Activated naive CD4-positive, alpha-beta T cell treated with anti-CD3 and anti-CD28 coated beads, Interleukin-2, amount 50 U/mL, for 72 hours (primary cell): Measurements from ENCODE around the gene NRXN3. TPM values are rescaled to one million over a fixed set of nuclear protein-coding genes. Genes with fewer than 3 reads are reported as not detected.

Experiments used
- ATAC-seq, 2 donors: fragments of 150-1000 bp; cut with Tn5 transposase; 2 replicates each; pipeline ENCODE4 v1.10.0; 2021; ENCODE audit warnings: mild to moderate bottlenecking in 2 of 2, moderate library complexity in 2 of 2
- DNase-seq, 2 donors: peaks; one replicate each; pipeline ENCODE4 v3.0.0; 2021 to 2022; ENCODE audit warnings: low spot score in 2 of 2
- H3K27ac Mint-ChIP-seq, 2 donors: one replicate each; pipeline ENCODE4 v1.8.0; 2022; ENCODE audit warnings: mild to moderate bottlenecking in 2 of 2, mixed read lengths in 2 of 2
- H3K36me3 Mint-ChIP-seq, 2 donors: one replicate each; pipeline ENCODE4 v1.8.0; 2022; ENCODE audit warnings: mixed read lengths in 2 of 2
- H3K9me3 Mint-ChIP-seq, 2 donors: one replicate each; pipeline ENCODE4 v1.8.0; 2022; ENCODE audit warnings: mixed read lengths in 2 of 2
- total RNA-seq, 2 donors: library from RNA; stranded (reverse); gene quantifications; one replicate each; pipeline ENCODE4 v1.2.3, GENCODE V29; 2022

Gene NRXN3
- total RNA-seq, 2 donors from 2014 or later = not detected

DNA sequence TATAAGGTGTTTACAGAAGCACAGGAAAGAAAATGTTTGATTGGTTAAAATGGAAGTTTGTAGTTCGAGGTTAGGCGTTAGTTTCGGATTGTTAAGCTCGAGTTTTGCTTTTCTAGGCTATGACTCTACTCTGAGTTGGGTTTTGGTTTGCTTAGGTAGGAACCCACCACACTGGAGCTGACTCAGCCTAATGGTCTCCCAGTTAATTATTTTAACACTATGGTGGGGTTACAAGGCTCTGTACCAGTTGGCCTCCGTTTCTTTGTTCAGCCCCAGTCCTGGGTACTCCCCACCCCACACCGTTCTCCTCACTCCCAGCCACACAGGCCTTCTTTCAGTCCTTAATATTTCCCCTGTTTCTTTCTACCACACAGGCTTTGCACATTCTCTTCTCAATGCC, 583.9 kb downstream of the NRXN3 start:
- ATAC-seq (no peak), DNase-seq (no peak)
- Mint-ChIP-seq H3K9me3 (peaks cover 4 to 10% of the 10 kb centered on the region in 2 donors), H3K27ac (no peak overlapping the region), H3K36me3 (no peaks in the 10 kb centered on the region)

DNA sequence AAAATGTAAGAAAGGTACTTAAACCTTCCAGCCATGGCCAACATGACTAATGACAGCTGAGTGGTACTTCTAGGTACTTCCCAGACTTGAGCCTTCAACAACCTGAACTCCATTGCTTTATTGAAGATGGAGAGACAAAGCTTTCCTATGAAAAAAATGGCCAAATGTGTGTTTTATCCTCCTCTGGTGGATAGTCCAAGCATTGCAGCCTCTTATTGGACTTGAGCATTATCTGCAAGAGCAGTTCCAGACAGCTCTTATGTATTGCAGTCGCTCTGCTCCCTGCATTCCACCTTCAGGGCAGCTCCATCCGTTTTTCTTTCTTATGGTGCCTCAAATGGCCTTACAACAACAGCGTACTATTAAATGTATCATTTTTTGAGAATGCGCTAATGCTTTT, 588.2 kb downstream of the NRXN3 start:
- DNase-seq (no peak), ATAC-seq (no peak)
- H3K9me3 Mint-ChIP-seq = peaks cover 6 to 7% of the 10 kb centered on the region in 2 donors
- no peaks in the 10 kb centered on the region for H3K36me3 Mint-ChIP-seq
- no peak overlapping the region for H3K27ac Mint-ChIP-seq

DNA sequence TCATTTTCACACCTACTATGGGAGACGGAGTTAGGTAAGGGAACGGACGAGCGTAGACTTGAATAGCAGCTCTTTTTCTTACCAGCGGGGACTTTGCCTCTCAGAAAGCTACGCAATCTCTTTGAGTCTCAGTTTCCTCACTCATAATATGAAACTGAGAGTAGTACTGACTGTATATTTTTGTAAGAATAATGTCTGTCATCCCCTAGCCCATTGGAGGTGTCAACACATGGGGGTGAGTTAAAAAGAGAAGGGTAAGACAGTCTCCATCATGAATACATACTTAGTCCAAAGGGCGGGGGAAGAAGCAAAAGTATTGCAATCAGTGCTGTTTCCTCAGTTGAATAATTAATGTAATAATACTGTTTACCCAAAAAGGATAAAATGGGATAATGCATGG, 592.2 kb downstream of the NRXN3 start:
- Mint-ChIP-seq H3K36me3 (no peaks in the 10 kb centered on the region), H3K27ac (no peak overlapping the region), H3K9me3 (peaks cover 4 to 6% of the 10 kb centered on the region in 2 donors)
- DNase-seq (no peak), ATAC-seq (no peak)

DNA sequence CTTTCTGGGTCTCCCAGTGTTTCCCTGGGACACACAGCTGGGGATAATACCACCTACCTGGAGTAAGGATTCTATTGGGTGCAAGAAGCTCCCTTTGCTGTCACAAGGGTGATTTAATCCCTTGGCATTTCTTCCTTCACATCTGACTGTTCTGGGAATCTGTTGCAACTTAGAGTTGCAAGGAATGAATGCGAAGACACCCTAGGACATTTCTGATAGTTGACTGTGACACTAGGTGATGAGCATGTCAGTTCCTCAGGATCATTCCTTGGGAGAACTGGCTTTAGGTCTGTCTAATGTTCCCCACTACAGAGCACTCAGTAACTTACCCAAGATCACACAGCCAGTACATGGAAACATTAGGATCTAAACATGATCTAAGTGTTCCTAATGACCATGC, 593.6 kb downstream of the NRXN3 start:
- Mint-ChIP-seq H3K9me3 (peaks cover 4 to 6% of the 10 kb centered on the region in 2 donors), H3K27ac (no peak overlapping the region), H3K36me3 (no peaks in the 10 kb centered on the region)
- no peak for ATAC-seq
- DNase-seq = no peak

DNA sequence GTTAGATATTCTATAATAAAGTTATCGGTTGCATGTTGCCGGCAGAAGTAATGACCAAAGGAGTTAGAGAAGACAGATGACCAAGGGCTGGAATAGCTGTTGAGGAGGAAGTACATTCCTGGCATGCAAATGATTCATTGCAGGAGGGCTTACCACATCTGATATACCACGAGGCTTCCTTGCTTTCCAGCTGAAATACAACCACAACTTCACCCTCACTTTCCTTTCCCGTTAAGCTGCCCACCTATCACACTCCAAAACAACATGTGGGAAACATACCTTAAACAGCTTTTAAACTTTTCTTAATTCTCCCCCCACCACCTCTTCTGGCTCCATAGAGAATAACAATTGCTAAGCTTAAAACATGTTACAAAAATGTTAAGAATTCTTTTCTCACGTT, 594.1 kb downstream of the NRXN3 start:
- H3K36me3 Mint-ChIP-seq = no peaks in the 10 kb centered on the region
- peaks cover 4 to 6% of the 10 kb centered on the region in 2 donors for H3K9me3 Mint-ChIP-seq
- no peak for ATAC-seq

DNA sequence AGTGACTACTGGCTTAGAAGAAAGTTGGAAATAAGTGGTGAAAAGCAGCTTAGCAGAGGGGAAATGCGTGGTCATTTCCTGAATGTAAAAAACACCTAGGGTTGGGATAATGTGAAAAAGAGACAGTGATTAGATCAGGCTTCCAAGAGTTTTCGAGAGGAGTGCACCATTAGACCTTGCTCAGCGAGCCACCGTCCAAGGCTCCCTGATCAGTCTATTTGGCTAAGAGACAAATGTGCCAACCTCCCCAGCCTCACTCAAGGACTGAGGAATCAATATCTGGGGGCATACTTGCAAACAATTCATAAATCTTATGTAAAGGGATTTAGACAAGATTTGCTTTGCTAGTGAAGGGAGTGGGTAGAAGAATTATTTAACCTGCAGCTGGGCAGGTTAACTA, 594.5 kb downstream of the NRXN3 start:
- Mint-ChIP-seq H3K27ac (no peak overlapping the region), H3K9me3 (peaks cover 4 to 9% of the 10 kb centered on the region in 2 donors), H3K36me3 (no peaks in the 10 kb centered on the region)
- no peak for ATAC-seq
- DNase-seq = no peak

More for the DNA sequence above, 594.1 kb downstream of the NRXN3 start:
- H3K27ac Mint-ChIP-seq = no peak overlapping the region
- no peak for DNase-seq

DNA sequence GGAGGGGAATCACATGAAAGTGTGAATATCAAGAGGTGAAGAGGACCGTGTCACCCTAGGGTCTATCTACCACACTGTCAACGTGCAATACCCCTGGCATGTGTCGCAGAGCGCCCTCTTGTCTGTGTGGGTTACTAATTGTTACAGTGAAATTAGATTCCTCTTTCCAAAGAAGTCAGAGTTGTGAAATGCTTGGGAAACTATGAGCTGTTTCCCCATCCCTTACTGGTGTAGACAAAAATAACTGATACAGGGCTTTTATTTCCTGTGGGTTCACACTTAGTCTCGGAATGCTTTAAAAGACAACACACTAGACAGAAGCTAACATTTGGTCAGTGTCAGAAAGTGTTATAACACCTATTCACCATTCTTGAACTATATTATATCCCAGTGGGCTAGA, 597.3 kb downstream of the NRXN3 start:
- ATAC-seq (no peak), DNase-seq (no peak)
- Mint-ChIP-seq H3K27ac (no peak overlapping the region), H3K36me3 (no peaks in the 10 kb centered on the region), H3K9me3 (peaks cover 4 to 6% of the 10 kb centered on the region in 2 donors)

DNA sequence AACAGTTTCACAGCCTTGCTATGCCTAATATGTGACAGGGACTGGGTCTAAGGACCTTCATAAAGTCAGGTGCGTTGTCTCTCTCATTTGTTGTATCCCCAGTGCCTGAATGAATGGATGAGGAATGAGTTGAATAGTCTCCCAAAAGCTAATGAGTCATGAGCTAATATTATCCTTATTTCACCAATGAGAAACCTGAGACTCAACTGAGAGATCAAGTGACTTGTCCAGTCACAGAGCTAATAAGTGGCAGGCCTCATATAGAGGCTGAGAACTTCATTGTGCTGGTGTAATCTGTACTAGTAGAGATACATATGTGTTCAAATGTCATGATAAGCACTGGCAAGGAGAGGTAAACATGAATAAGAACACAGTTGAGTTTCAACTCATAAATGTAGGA, 612.4 kb downstream of the NRXN3 start:
- Mint-ChIP-seq H3K9me3 (peaks cover 8% of the 10 kb centered on the region in 2 donors), H3K27ac (no peak overlapping the region), H3K36me3 (no peaks in the 10 kb centered on the region)
- no peak for DNase-seq
- ATAC-seq = no peak

DNA sequence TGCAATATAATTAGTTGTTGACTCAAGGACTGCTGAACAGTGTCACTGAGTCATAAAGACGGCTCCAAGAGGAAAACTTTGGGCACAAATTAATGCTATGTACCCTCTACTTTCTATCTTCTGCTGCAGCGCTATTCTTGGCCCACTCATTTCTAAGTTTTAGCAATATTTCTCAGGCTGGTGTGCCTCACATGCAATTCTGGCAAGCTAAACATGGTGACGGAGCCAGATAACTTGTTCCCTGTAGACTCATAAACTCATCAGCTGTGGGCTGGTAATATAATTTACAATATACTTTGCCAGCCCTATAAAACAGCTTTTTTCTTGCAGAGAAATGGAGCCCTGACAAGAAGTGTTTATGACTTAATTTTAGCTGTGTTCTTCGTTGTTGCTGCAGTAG, 615.1 kb downstream of the NRXN3 start:
- Mint-ChIP-seq H3K27ac (no peak overlapping the region), H3K36me3 (no peaks in the 10 kb centered on the region), H3K9me3 (peaks cover 8 to 11% of the 10 kb centered on the region in 2 donors)
- ATAC-seq = no peak
- no peak for DNase-seq

DNA sequence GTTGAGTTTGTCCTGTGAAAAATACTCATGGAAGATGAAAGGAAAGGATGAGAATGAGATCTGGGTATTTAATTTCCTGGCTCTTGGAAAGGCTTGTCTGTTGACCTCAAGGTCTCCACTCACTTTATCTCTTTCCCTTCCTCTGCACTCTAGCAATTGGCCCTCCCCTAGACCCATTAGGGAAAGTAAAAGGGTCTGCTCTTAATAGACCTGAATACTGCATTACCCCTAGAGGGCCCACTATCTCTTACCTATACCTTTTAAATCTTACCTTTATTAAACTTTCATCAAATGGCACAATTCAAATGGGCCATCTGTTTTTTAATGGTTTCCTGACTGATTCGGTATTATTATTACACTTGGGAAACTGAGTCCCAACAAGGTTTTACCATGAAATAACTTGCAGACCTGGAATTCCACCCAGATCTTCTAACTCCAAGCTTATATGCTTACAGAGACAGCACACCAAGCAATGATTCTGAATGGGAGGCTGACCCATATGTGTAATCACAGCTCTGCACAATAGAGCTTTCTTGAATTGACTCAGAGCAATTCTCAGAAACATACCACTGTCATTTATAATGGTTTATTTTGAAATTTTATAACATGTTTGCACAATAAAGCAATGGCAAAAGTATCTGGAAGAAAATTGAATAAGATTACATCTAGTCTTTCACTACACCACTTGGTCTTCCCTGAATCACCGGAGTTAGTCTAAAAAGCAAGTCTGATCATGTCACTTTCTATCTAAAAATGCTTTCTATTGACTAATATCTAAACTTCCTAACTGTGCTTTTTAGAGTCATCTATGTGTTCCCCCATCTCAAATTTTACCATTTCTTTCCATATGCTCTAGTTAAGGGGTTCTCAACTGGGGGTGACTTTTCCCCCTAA, 618.5 kb downstream of the NRXN3 start:
- Mint-ChIP-seq H3K36me3 (no peaks in the 10 kb centered on the region), H3K27ac (no peak overlapping the region), H3K9me3 (peaks cover 4 to 11% of the 10 kb centered on the region in 2 donors)
- no peak for DNase-seq
- no peak for ATAC-seq

DNA sequence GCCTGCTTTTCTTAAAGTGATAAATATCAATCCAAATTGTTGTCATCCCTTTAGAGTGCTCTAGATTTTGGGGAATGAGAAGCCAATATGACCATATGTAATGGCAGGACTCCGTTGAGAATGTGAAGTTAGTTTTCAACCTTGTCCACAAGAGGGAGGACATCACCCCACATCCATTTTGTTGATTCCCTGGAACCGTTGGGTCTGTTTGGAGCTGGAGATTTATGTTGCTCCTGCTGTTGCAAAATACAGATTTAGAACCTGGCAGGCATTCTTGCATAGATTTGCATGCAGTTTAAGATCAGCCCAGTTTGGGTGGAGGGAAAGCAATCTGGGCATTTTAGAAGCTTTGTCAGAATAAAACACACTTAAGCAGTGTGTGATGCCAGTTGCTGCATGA, 620.1 kb downstream of the NRXN3 start:
- DNase-seq (no peak), ATAC-seq (no peak)
- Mint-ChIP-seq H3K36me3 (no peaks in the 10 kb centered on the region), H3K27ac (no peak overlapping the region), H3K9me3 (peaks cover 3 to 4% of the 10 kb centered on the region in 2 donors)

DNA sequence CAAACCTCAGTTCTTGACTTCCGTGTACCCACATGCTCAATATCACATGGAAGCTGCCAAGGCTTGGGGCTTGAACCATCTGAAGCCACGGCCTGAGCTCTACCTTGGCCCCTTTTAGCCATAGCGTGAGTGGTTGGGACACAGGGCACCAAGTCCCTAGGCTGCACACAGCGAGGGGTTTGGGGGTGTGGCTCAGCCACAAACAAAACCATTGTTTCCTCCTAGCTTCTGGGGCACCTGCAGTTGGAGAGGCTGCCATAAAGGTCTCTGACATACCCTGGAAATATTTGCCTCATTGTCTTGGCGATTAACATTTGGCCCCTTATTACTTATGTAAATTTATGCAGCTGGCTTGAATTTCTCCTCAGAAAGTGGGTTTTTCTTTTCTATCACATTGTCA, 628.6 kb downstream of the NRXN3 start:
- peaks cover 19 to 21% of the 10 kb centered on the region in 2 donors for H3K9me3 Mint-ChIP-seq
- H3K36me3 Mint-ChIP-seq = no peaks in the 10 kb centered on the region
- no peak for DNase-seq
- ATAC-seq = no peak
- H3K27ac Mint-ChIP-seq = no peak overlapping the region

DNA sequence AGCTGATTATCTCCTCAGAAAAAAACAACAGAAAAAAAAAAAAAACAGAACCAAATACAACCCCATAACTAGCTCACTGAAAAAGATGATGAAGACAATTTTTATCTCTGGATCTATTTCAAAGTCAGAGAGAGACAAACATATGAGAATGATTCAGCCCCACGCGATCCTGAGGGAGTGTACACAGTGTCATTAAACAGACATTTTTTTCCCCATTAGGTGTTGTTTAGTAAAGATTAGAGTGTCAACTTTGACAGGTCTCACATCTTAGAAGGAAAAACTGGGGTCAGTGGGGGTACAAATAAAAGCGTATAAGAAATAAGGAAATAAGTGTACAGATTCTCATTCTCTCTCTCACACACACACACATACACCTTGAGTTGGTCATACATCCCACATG, 635.4 kb downstream of the NRXN3 start:
- no peak for DNase-seq
- H3K9me3 Mint-ChIP-seq = peaks cover 13 to 26% of the 10 kb centered on the region in 2 donors
- no peak overlapping the region for H3K27ac Mint-ChIP-seq
- no peak for ATAC-seq
- H3K36me3 Mint-ChIP-seq = peaks cover 0 to 5% of the 10 kb centered on the region in 2 donors

DNA sequence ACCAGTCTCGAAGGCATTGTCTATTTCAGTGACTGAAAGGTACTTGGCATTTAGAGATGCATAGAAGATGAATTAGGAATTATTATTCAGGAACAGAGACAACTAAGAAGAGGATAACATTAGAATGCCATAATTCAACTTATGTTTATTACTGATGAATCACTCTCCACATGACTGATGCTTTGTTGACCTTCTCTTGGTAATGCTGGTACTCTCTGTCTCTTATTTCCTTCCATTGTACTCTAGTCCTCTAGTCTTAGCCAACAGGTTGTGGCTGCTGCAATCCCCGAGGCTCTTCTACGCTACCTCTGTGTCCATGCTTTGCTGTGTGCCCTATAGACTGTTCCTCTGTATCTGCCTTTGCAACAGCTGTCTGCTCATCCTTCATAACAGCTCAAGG, 652.9 kb downstream of the NRXN3 start:
- DNase-seq = no peak
- no peak for ATAC-seq
- Mint-ChIP-seq H3K36me3 (no peaks in the 10 kb centered on the region), H3K27ac (no peak overlapping the region), H3K9me3 (no peaks in the 10 kb centered on the region)

DNA sequence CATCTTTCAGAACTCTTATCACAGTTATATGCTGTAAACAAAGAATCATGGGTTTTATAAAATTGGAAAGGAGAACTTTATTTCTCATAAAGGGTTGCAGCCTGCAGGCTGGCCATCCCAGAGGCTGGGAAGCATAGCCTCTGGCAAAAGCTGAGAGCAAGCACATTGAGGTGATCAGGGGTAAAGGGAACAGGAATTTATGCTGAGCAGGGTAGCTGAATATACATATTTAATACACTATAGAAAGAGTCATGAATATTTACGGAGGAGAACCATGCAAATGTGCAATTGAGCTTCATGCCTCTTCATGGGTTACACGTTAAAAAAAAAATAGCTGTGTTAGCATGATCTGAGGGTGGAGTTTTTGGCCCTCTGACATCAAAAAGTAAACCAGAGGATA, 653.3 kb downstream of the NRXN3 start:
- no peaks in the 10 kb centered on the region for H3K9me3 Mint-ChIP-seq
- no peak for ATAC-seq
- no peaks in the 10 kb centered on the region for H3K36me3 Mint-ChIP-seq
- no peak for DNase-seq
- H3K27ac Mint-ChIP-seq = no peak overlapping the region

DNA sequence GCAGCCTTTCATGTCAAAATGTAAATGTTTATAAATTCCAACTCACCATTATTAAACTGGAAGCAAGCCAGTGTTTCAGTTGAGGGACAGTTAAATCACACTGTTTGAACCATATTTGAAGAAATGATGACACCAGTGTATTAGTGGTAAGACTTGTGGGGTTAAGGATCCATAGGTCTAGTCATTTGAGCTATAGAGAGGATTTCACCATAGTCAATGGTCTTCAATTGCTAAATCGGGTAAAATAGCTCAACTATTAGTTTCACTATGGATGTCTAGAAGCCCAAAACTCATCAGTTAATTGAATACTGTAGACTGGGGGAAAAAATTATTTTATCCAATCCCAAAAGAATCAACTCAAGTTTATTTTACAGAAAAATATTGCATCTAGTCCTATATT, 659.1 kb downstream of the NRXN3 start:
- no peaks in the 10 kb centered on the region for H3K36me3 Mint-ChIP-seq
- DNase-seq (no peak), ATAC-seq (no peak)
- H3K27ac Mint-ChIP-seq = no peak overlapping the region
- H3K9me3 Mint-ChIP-seq = no peaks in the 10 kb centered on the region

DNA sequence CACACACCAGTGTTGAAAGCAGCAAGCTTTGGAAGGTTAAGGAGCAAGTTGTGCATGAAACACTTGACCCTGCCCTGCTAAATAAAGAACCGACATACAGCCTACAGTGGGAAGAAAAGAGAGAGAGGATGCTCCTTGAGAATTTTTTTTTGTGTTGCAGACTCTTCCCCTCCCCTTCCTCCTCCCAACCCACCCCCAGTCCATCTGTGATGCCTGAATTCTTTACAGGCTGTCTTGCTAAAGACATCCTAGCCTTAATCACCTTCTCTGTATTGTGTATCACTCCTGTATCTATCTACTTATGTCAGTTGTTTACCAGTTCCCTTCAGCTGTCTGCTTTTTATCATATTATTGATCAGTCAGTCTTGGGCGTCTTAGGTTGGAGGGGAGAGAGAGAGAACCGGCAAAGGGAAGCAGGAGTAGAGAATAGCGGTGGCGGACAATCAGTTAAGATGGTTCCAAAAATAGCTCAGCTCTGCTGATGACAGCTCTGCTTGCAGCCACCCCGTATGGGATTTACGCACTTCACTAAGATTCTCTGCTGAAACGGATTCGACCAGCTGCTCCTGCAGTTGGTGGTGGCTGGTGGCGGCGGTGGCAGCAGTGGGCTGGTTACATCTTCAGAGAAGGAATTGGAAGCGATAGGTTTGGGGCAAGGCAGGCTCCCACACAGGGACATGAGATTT, 664.7 kb downstream of the NRXN3 start:
- Mint-ChIP-seq H3K36me3 (no peaks in the 10 kb centered on the region), H3K27ac (no peak overlapping the region), H3K9me3 (no peaks in the 10 kb centered on the region)
- no peak for DNase-seq
- no peak for ATAC-seq

DNA sequence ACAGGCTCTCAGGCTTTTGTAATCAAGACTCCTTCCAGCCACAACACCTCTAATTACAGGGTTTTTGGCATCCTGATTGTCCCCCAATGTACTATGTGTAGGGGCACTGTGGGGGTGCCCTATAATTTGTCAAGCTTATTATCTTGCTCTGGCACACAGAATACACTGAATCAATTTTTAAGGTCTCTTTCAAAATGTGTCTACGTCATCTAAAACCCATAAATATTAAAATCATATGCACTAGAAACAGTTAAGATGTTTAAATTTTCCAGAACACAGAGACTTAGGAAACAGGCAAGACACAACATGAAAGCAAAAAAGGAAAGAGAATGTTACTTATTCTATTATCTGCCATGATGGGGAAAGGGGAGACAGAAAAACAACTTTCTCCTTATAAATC, 665.7 kb downstream of the NRXN3 start:
- no peak for DNase-seq
- Mint-ChIP-seq H3K36me3 (no peaks in the 10 kb centered on the region), H3K27ac (no peak overlapping the region), H3K9me3 (no peaks in the 10 kb centered on the region)
- no peak for ATAC-seq
